Myocyte (in vitro differentiated cells): ENCODE measurements around the gene USP14. TPM values are rescaled to one million over a fixed set of nuclear protein-coding genes. Genes with fewer than 3 reads are reported as not detected.

Experiments
- DNase-seq: peaks from one replicate; pipeline ENCODE4 v3.0.0-alpha.2; 2012; ENCODE audit warnings: low read depth
- microRNA-seq: library from miRNA; unstranded; fragments of <30 nt; microRNA quantifications from one replicate; pipeline ENCODE4, GENCODE V29; 2016
- total RNA-seq: library from RNA; depleted of rRNA; stranded (reverse); fragments of >200 nt; gene quantifications from 2 replicates; pipeline ENCODE4 v1.2.3, GENCODE V29; 2014

USP14 gene
- total RNA-seq, 1 donor from 2014 or later: 23.8 TPM

DNA sequence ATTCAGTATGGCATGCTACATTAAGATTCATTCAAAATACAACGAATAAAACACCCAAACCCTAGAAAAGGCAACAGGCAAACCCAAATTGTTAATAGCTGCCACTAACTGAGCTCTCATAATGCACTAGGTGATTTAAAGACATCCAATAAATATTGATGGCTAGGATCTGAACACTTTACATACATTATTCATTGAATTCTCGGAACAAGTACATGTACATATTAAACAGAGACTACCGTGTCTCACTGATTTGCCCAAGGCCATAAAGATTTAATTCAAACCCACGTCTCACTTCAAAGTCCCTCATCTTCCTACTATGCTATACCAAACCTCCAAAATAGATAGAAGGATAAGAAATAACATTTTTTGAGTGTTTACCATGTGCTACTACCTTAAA lies 67.4 kb downstream of the USP14 start:
- DNase-seq: no peak

DNA sequence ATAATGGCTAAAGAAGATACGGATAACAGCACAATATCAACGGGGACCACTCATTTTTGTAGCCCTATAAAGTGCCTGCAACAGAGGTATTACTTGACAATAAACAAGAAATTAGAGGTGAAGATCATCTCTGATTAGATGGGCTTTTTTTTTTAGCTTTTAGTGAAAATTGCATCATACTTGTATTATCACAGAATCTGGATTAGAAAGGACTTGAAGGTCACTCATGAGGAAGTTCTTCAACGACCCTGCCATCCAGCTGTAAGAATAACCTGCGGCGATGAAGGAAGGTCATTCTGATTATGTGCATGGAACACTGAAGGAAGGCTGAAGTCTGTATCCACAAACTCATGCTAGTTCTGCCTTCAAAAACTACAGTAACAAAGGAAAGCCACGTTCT lies 69.0 kb downstream of the USP14 start:
- no peak for DNase-seq

DNA sequence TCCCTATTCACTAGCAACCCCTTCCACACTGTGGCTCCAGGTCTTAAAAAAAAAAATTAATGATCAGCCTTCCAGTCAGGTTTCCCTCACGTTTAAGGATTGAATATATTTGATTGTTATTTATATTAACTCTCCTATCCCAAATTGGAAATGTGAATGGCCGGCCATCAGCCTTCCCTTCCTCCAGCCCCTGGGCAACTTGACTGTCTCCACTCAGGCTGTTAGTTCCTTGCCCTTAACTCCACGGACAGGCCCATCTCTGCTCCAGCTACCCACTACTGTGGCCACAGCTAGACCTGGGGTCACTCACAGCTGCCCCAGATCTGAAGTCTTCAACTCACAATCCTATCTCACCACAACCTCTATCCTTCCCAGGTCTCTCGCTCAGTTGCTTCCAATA lies 69.5 kb downstream of the USP14 start:
- DNase-seq: no peak

DNA sequence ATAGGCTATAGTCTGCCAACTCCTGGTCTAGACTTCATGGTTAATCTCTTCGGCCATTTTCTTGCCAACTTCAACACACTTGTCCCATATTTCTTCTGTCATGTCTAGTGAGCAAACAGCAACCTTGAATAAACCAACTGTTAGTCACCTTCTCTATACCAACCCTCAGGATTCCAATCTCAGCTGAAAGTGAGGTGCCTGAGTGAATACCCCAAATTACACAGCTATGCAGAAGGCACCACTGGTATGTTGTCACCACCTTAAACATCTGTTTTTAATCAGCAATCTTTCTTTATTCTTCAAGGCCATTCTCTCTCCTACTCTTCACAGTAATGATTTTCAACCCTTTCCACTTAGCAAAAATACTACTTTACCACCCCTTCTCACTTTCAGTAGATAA lies 70.2 kb downstream of the USP14 start:
- no peak for DNase-seq

DNA sequence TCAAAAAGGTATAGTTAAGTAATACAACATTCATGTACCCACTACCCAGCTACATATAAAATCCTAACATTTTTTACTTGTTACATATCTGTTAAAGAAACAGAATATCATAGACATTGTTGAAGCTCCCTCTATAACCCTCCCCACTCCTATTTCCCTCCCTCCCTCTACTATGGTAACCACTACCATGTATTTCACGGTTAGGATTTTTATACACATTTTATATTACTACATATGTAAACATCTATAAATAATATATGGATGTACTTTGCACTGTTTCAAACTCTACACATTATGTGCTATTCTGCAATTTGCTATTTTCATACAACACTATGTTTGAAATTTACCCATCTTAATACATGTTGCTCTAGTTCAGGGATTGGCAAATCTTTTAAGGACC lies 73.2 kb downstream of the USP14 start:
- DNase-seq: no peak

DNA sequence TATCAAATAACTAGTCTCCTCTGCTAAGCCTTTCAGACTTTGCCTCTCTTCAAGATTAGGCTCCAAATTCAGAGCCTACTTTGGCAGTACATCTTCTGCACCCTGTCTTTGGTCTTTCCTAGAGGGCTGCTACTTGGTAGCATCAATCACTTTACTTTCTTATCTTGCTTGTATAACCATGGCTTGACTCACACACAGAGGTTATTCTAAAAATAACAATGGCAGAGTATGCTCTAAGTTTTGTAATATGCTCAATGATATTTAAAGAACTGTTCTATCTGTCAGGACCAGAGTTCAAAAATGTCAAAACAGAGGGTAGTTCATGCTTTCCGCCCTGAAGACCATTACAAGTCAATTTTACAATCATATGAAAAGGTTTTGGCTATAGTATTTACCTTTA lies 81.8 kb downstream of the USP14 start:
- DNase-seq: peak; percentile 38

DNA sequence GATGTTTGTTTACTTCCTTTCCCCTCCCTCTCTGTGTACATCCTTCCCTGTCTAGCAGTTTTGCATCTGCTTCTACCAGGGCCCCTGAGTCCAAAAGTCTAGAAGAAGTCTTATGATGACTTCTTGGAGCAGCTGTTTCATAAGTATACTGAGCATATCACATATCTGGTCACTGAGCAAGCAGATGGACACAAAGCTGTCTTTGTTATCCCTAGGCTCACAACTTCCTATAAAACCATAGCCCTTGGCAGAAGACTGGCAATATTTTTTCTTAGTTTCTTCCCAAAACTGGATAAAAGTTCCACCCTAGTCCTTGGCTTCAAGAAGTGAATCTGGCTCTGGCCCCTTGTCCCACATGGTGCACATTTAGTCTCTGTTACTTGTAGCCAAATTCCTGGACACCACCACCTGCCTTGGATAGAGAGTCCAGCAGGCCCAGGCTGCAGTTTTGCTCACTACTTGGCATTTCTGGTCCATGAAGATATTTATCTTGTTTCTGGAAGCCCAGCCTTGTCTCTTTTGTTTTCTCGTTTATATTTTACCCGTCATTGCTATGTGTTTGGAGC lies 87.0 kb downstream of the USP14 start:
- peak; percentile 72 for DNase-seq

DNA sequence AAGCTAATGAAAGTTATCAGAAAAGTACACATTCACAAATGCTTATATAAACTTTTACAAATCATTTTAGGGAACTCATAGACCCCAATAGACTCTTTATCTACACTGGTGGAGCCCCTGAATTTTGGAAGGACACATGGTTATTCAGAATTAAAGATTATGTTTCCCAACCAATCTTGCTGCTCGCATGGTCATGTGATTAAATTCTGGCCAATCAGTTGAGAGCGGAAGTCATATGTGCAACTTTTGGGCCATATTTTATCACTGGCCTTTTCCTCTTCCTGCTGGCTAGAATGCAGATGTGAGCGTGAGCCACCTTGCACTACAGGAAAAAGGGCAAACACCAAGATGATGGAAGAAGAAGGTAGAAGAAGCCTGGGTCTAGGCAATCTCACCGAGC lies 89.7 kb downstream of the USP14 start:
- no peak for DNase-seq

DNA sequence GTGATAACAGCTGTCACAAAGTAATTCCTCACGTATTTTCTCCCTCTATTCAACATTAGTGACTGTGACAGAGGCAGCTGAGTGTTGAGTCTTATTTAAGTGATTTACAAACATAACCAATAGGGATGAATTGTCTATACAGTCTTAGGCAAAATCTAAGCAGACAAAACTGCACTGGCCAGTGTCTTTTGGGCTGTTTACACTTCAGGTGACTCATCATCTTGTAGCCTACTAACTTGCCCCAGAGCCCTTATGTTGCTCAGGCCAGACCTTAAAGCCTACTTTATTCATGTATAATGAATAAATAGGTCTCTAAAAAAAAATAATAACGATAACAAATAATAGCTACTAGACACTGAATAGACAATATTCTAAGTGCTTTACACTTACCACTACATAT lies 92.3 kb downstream of the USP14 start:
- peak; percentile 51 for DNase-seq

DNA sequence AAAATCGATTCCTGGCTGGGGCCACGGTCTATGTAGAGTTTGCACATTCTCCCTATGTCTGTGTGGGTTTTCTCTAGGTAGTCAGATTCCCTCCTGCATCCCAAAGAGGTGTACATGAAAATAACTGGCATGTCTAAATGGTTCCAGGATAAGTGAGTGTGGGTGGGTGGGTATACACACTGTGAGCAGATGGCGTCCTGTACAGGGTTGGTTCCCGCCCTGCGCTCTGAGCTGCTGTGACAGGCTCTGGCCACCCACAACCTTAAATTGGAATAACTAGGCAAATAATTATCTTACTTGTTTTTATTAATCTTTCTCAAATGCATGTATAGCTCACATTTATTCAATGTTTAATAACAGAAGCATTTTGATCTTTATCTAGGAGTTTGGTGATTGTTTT lies 93.2 kb downstream of the USP14 start:
- DNase-seq: no peak

DNA sequence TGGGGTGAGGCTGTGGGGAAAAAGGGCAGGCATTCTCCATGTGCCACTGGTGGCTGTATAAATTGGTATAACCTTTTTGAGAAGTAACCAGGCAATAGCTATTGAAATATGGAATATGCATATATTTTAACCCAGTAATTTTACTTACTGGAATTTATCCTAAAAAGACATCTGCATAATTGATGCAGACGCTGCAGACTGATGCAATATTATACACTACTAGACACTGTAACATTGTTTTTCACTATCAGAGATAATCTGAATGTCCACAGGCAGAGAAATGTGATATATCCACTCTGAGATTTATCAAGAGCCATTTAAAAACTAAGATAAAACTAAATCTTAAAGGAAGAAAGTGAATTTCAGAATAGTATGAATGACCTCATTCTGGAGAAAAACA lies 94.8 kb downstream of the USP14 start:
- DNase-seq: no peak

DNA sequence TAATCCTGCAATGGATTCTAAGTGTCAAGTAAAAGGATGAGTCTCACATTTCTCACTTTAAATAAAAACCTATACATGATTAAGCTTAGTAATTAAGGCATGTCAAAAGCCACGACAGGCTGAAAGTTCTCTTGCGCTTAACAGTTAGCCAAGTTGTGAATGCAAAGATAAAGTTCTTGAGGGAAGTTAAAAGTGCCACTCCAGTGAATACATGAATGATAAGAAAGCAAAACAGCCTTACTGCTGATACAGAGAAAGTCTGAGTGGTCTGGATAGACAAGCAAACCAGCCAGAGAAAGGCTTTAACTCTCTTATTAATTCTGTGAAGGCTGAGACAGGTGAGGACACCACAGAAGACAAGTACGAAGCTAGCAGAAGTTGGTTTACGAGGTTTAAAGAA lies 96.8 kb downstream of the USP14 start:
- no peak for DNase-seq

DNA sequence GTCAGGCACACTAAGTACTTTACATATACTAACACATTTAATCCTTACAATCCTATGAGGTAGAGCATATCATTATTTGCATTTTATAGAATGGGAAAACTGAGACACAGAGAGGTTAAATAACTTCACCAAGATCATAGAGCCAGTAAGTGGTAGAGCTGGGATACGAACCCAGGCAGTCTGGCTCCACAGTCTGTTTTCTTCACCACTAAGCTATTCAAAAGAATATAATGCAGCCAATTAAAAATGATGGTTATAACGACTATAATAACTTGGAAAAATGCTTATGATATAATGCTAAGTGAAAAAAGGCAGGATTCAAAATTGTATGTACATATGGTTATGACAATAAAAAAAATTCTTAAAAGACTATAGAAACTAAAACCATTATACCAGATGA lies 102.2 kb downstream of the USP14 start:
- DNase-seq: no peak

DNA sequence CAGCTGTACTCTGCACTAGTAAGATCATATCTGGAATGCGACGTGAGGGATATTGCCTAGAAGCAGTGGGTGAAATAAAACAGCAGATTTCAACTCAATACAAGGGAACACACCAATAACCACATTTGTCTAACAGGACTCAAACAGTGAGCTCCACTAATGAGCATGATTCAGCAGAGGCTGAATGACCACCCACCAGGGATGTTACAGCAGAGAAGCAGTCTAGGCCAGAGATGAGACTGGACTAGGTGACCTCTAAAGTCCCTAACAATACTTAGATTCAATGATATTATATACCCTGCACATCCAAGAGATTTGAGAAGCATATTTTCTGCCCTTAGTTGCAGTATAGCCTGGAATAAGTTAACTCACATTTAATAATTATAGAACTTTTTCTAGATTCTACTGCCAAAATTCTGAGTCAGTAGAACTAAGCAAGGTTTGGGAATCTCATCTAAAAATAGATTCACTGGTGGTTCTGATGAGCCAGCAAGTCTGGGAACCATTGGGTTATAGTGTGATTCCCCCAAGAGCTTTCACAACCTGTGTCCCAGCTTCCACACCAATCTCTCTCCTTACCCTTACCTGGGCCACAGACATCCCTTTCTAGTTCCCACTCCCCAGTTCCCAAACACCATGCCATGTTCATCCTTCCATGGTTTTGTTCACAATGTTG lies 103.2 kb downstream of the USP14 start:
- no peak for DNase-seq

Small RNA genes within 50 kb of the gene (microRNA-seq; reads per million reads assigned to microRNA genes)
- not detected for gene MIR8078

Other genes starting within 250 kb of the USP14 start
- gene TUBB8B, start 108.9 kb upstream of the USP14 start, total RNA-seq: not detected in 2 replicates
- 34.8 and 36.4 TPM in 2 replicates for gene THOC1, start 109.5 kb downstream of the USP14 start, total RNA-seq